ENCODE measurements around the gene PCK1.

- TF ChIP-seq CTCF (conservative IDR thresholded peaks at IDR 0.05 in 1 of 2, IDR thresholded peaks at IDR 0.05 in 1 of 2; ENCODE audit: low read depth in 1 of 2, low read length in 2 of 2), result no peak
- TF ChIP-seq EZH2 (IDR thresholded peaks at IDR 0.05; ENCODE audit: low read length, missing control alignments), result no peak
Observed at GRCh38 chr20:57573894-57574293, 13.0 kb downstream of the PCK1 start.

Measured in fibroblast of lung (primary cell).